Erythroblast (primary cell): ENCODE data around the gene CCNE1.

ENCODE experiments used
- GATA1 ChIP-seq: IDR thresholded peaks from 2 replicates; pipeline ENCODE4 v1.6.1; 2011; ENCODE audit warnings: low read depth, mild to moderate bottlenecking, control low read depth, low read length, moderate library complexity
- POLR2A ChIP-seq: IDR thresholded peaks from 2 replicates; pipeline ENCODE4 v1.6.1; 2011; ENCODE audit warnings: mild to moderate bottlenecking, low read length

- TF ChIP-seq POLR2A (no peak), GATA1 (no peak)
These were observed 29.4 kb downstream of the CCNE1 start for GRCh38 chr19:29841209-29841558.
